ENCODE measurements around the gene TYW5. TPM values are rescaled to one million over a fixed set of nuclear protein-coding genes. Genes with fewer than 3 reads are reported as not detected.

The TYW5 gene
- total RNA-seq, 1 experiment from 2014 or later, result 13.5 TPM

- no peak for TF ChIP-seq IRF1 (CRISPR knock-in tag; IDR thresholded peaks at IDR 0.05)
- TF ChIP-seq ATF1 (CRISPR knock-in tag; IDR thresholded peaks at IDR 0.05), result no peak
- TF ChIP-seq ZNF219 (CRISPR knock-in tag; IDR thresholded peaks at IDR 0.05; ENCODE audit: borderline replicate concordance), result no peak
- TF ChIP-seq ZNF425 (CRISPR knock-in tag; conservative IDR thresholded peaks at IDR 0.05), result no peak
- TF ChIP-seq ELF4 (CRISPR knock-in tag; IDR thresholded peaks at IDR 0.05; ENCODE audit: low read depth), result no peak
- TF ChIP-seq KAT7 (CRISPR knock-in tag; IDR thresholded peaks at IDR 0.05; ENCODE audit: borderline replicate concordance), result no peak
- TF ChIP-seq ZNF232 (CRISPR knock-in tag; IDR thresholded peaks at IDR 0.05), result no peak
- no peak for TF ChIP-seq E2F4 (CRISPR knock-in tag; IDR thresholded peaks at IDR 0.05; ENCODE audit: borderline replicate concordance, low read depth)
- no peak for TF ChIP-seq ZBTB21 (CRISPR knock-in tag; IDR thresholded peaks at IDR 0.05; ENCODE audit: borderline replicate concordance)
- TF ChIP-seq GABPB1 (CRISPR knock-in tag; IDR thresholded peaks at IDR 0.05), result no peak
- no peak for TF ChIP-seq FOXK1 (CRISPR knock-in tag; IDR thresholded peaks at IDR 0.05)
Measured at GRCh38 chr2:199994371-199994770, 39.1 kb upstream of the TYW5 start (continued).

GRCh38 chr2:199992296-199992695 lies 37.0 kb upstream of the TYW5 start:
- no peak for TF ChIP-seq FOXP4 (CRISPR knock-in tag; IDR thresholded peaks at IDR 0.05)
- no peak for TF ChIP-seq NFYB (CRISPR knock-in tag; conservative IDR thresholded peaks at IDR 0.05; ENCODE audit: low read depth)
- no peak for TF ChIP-seq RORB (CRISPR knock-in tag; IDR thresholded peaks at IDR 0.05)
- TF ChIP-seq HMGA2 (CRISPR knock-in tag; IDR thresholded peaks at IDR 0.05), result no peak
- no peak for TF ChIP-seq ZNF423 (CRISPR knock-in tag; IDR thresholded peaks at IDR 0.05)
- no peak for TF ChIP-seq ATF2 (CRISPR knock-in tag; IDR thresholded peaks at IDR 0.05; ENCODE audit: borderline replicate concordance, low read depth)
- no peak overlapping the region for H3K4me3 Mint-ChIP-seq
- POLR2A ChIA-PET, result no interaction called here
- CTCF ChIA-PET, result no interaction called here
- H3K4me1 Mint-ChIP-seq, result no peaks in the 10 kb centered on the region
- ATAC-seq, result no peak
- H3K9me3 Mint-ChIP-seq, result peaks cover 27% of the 10 kb centered on the region
- no peak overlapping the region for H3K27ac Mint-ChIP-seq
- H3K27me3 Mint-ChIP-seq (ENCODE audit: low read depth), result no peaks in the 10 kb centered on the region
- no peak for DNase-seq (ENCODE audit: low spot score)
- no peaks in the 10 kb centered on the region for H3K36me3 Mint-ChIP-seq

GRCh38 chr2:199991691-199992090 lies 36.4 kb upstream of the TYW5 start:
- Mint-ChIP-seq H3K4me3 (no peak overlapping the region), H3K27me3 (ENCODE audit: low read depth) (no peaks in the 10 kb centered on the region), H3K9me3 (peaks cover 24% of the 10 kb centered on the region), H3K36me3 (no peaks in the 10 kb centered on the region), H3K27ac (no peak overlapping the region), H3K4me1 (no peaks in the 10 kb centered on the region)
- POLR2A ChIA-PET, result no interaction called here
- no peak for DNase-seq (ENCODE audit: low spot score)
- CTCF ChIA-PET, result no interaction called here
- ATAC-seq, result no peak
- TF ChIP-seq NR3C1 (CRISPR knock-in tag; conservative IDR thresholded peaks at IDR 0.05; ENCODE audit: low read depth) (no peak), USF1 (CRISPR knock-in tag; IDR thresholded peaks at IDR 0.05) (no peak), CREM (CRISPR knock-in tag; IDR thresholded peaks at IDR 0.05) (no peak), JAZF1 (CRISPR knock-in tag; IDR thresholded peaks at IDR 0.05) (no peak), STAT6 (CRISPR knock-in tag; conservative IDR thresholded peaks at IDR 0.05; ENCODE audit: low read depth) (no peak), MXD4 (CRISPR knock-in tag; IDR thresholded peaks at IDR 0.05; ENCODE audit: borderline replicate concordance) (no peak), GABPB1 (CRISPR knock-in tag; IDR thresholded peaks at IDR 0.05) (no peak), PRRX2 (CRISPR knock-in tag; IDR thresholded peaks at IDR 0.05) (no peak), GTF2I (CRISPR knock-in tag; conservative IDR thresholded peaks at IDR 0.05) (no peak)

All from WTC11 (cell line).